HG02798 (cell line): Measurements from ENCODE around the gene KYAT1.
"Not testable (repeated sequence)": the region's sequence is repeated elsewhere in the genome, so short reads cannot be mapped to it uniquely, and the experiment has no call there.

Source experiments
- ATAC-seq: cut with Tn5 transposase; IDR thresholded peaks from one replicate; pipeline ENCODE4 v1.9.1; 2021; ENCODE audit warnings: mild to moderate bottlenecking; ENCODE audit not compliant: unreplicated experiment, poor library complexity

KYAT1 gene

GRCh38 chr9:128845186-128845931 is 36.4 kb downstream of the KYAT1 start:
- ATAC-seq: no peak

- not testable (repeated sequence) for ATAC-seq
Measured at GRCh38 chr9:128843171-128843570, 38.6 kb downstream of the KYAT1 start.

- no peak for ATAC-seq
Measured at GRCh38 chr9:128841694-128842492, 39.9 kb downstream of the KYAT1 start.

- ATAC-seq: no peak
Measured at GRCh38 chr9:128840524-128840923, 41.2 kb downstream of the KYAT1 start.

- ATAC-seq: no peak
Measured at GRCh38 chr9:128838338-128838737, 43.4 kb downstream of the KYAT1 start.

- no peak for ATAC-seq
Measured at GRCh38 chr9:128836509-128837145, 45.1 kb downstream of the KYAT1 start.

GRCh38 chr9:128835246-128836210 is 46.2 kb downstream of the KYAT1 start:
- ATAC-seq: no peak

- ATAC-seq: no peak
Measured at GRCh38 chr9:128833696-128834095, 48.1 kb downstream of the KYAT1 start.

- peak; percentile 99 for ATAC-seq
Measured at GRCh38 chr9:128829477-128830251, 52.1 kb downstream of the KYAT1 start, which contains the start of gene SPOUT1. TSS of gene SPOUT1 (minus strand) at chr9:128829794. CDS start at chr9:128829780, 14 bp downstream.

GRCh38 chr9:128828719-128829452 is 52.9 kb downstream of the KYAT1 start:
- ATAC-seq: no peak

GRCh38 chr9:128828267-128828666 is 53.5 kb downstream of the KYAT1 start:
- ATAC-seq: no peak

GRCh38 chr9:128825923-128826700 is 55.6 kb downstream of the KYAT1 start:
- no peak for ATAC-seq

GRCh38 chr9:128824911-128825310 is 56.8 kb downstream of the KYAT1 start:
- ATAC-seq: no peak

- ATAC-seq: no peak
Measured at GRCh38 chr9:128823903-128824406, 57.8 kb downstream of the KYAT1 start.

GRCh38 chr9:128823362-128823902 is 58.3 kb downstream of the KYAT1 start:
- no peak for ATAC-seq

- ATAC-seq: no peak
Measured at GRCh38 chr9:128822407-128823042, 59.2 kb downstream of the KYAT1 start.
